GM12801 (cell line): ENCODE measurements around the gene ELMO1.

Source experiments
- TF ChIP-seq, protein P1 (sequence below): IDR thresholded peaks from one replicate; pipeline ENCODE4 v1.5.1; 2011; ENCODE audit warnings: control low read depth; ENCODE audit not compliant: insufficient read length; ENCODE audit errors: extremely low read depth

The ELMO1 gene

DNA sequence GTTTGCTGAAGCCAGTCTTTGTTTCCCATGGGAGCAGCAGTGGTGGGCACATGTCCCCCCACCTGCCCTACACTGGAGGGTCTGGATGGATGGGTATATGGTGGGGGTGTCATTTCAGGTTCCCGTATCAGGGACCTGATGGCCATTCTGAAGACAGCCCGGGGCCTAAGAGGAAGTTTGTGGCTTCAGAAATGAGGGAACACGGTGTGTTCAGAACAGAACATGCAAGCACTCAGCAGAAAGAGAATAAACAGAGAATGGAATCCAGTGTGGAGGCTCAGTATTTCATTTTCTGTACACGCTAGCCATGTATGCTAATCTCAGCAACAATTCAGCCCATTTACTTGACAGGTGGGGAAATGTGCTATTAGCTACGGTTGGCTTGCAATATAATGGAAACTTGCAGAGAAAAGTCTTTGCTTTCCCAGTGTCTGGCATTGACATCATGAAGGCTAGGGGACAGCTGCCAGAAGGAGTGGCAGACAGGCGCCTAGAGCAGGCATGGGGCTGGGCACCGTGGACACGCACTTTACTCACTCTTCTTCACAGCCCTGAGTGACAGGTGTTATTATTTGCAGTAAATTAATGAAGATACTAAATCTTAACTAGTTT lies 98.6 kb downstream of the ELMO1 start:
- TF ChIP-seq, protein P1, sequence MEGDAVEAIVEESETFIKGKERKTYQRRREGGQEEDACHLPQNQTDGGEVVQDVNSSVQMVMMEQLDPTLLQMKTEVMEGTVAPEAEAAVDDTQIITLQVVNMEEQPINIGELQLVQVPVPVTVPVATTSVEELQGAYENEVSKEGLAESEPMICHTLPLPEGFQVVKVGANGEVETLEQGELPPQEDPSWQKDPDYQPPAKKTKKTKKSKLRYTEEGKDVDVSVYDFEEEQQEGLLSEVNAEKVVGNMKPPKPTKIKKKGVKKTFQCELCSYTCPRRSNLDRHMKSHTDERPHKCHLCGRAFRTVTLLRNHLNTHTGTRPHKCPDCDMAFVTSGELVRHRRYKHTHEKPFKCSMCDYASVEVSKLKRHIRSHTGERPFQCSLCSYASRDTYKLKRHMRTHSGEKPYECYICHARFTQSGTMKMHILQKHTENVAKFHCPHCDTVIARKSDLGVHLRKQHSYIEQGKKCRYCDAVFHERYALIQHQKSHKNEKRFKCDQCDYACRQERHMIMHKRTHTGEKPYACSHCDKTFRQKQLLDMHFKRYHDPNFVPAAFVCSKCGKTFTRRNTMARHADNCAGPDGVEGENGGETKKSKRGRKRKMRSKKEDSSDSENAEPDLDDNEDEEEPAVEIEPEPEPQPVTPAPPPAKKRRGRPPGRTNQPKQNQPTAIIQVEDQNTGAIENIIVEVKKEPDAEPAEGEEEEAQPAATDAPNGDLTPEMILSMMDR, result no peak

DNA sequence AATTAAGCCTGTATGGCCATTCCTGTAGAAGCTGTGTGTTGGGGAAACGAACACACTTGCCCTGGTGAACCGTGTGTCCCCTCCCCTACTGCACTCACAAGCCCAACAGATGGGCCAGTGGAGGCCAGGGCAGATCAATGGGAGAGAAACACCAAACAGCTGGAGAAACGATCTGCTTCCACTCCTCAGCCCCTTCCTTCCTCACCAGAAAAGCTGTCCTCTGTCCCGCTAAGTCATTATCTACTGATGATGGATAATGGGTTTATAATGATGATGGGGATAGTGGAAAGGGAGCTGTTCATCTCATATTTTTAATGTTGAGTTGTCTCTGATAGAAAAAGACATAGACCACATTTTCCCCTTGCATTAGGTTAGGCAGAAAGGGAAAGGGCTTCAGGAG lies 99.7 kb downstream of the ELMO1 start:
- TF ChIP-seq, protein P1, result no peak

DNA sequence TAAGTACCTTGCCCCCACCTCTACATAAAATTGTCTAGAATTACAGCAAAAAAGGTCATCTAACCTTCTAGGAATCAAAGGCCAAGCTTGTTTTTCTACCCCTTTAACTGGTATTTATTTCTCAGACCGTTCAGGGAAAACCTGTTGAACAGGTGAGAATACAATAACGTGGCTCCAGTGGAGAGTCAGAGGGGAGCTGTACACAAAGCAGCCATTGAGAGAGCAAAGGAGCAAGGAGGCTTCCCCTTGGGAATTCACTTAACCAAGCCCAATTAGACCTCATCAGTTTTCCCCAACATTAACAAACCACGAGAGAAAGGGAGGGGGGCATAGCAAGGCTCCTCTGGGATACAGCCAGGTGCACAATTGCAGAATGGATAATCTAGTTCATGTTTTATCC lies 101.9 kb downstream of the ELMO1 start:
- TF ChIP-seq, protein P1, result no peak

DNA sequence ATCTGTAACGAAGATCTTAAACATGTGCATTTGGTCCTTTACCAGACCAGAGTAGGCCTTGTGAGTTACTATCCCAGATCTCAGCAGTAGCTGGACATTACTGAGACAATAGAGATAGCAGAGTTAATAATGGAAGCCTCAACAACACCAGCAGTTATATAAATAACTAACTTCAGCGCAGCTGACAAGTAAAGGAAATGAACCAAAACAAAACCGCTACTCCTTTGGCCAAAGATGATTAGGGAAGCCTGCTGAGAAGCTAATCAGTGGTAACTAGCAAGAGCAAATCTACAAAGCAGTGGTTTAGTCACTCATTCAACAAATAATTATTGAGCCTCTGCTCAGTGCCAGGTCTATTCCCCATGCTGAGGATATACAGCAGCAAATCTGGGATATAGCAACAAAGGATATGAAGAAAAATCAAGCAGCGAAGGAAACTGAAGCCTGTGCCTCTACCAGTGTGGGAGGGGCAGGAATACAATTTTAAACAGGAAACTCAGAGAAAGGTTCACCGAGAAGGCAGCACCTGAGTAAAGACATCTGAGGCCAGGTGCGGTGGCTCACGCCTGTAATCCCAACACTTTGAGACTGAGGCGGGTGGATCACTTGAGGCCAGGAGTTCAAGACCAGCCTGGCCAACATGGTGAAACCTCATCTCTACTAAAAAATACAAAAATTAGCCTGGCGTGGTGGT lies 103.6 kb downstream of the ELMO1 start:
- TF ChIP-seq, protein P1, result no peak

DNA sequence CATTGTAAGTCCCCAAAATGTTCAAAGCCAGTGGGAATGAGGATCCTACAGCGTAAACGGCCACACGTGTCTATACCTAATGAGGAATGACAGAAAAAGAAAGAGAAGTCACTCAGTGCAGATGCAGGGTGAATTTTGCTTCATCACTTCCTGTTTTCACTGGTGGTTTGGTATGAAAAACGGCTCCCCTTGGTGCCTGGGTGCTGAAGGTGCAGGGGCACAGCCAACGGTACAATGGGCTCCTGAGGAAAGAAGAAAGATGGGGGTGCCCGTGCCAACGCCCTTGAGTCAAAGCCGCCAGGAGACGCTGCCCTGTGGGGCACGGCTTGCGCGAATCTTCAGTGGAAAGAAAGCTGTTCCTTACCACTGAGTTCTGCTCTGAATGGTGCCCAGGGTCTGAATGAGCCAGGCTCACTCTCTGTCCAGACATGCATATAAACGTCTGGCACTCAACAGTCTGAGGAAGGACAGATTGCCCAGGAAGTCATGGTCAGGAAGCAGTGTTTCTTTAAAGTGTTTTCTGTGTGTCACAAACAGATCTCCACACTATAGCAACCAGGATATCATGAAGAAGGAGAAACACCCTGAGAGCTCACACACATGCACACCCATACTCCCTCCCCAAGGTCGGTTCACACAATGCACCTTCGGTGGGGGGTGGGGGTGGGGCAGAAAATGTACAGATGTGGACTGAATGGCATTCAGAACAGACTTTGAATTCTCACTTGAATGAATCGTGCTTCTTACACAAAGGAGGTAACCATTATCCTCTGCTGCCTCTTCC lies 105.8 kb downstream of the ELMO1 start:
- TF ChIP-seq, protein P1, result no peak

DNA sequence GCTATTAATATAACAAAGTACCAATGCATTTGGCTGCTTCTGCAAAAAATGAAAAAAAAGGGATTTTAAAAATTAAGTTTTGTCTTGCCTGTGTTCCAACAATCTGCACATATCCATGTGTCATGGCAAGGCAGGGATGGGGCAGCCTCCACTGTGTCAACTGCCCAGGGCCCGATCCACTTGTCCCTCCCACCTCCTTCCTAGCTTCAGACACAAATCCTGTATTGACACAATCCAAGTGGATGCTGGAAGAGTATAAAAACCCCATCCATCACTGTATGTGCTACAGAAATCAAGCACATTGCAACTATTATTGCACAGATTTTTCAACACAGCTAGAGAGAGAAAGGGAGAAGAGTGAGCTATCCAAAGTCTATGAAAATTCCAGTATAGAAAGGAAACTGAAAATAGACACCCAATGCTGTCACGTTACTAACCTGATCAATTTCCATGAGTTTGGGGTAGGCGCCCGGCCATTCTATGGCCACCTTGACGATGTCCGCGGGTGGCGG lies 106.4 kb downstream of the ELMO1 start:
- TF ChIP-seq, protein P1, result no peak

DNA sequence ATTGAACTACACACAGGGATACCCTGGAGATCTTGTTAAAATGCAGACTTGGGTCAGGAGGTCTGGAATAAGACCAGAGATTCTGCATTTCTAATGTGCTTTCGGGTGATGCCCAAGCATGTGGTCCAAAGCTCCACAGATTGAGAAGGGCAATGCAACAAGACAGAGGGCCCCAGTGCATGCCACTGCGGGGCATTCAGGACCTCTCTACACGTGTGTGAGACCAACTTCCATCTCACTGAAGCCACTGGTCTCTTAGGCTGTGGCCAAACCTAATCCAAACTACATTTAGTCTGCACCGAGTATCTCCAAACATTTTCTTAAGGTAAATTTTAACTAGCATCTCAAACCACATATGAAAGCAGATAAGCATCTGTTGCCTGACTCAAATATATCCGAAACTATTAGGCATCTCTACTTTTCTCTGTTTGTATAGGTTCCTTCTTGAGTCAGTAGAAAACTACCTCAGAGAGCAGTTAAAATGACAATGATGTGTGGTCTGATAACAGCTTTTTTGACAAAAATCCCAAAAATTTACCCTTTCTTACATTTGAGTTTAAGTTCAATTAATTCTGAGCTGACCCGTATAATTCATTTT lies 107.5 kb downstream of the ELMO1 start:
- TF ChIP-seq, protein P1, result no peak
